Activated T-cell treated with anti-CD3 and anti-CD28 coated beads, Interleukin-2, amount 50 U/mL, for 48 hours (primary cell): ENCODE data around the gene SP7.
"Not testable (repeated sequence)": the region's sequence is repeated elsewhere in the genome, so short reads cannot be mapped to it uniquely, and the experiment has no call there.

ENCODE experiments used
- DNase-seq, 2 experiments: peaks; one replicate each; pipeline ENCODE4 v3.0.0-alpha.2; 2020

Gene SP7

GRCh38 chr12:53336181-53336681 lies at the start of gene SP7:
TSS of gene SP7 (minus strand) at chr12:53336354. CDS start at chr12:53335646, 708 bp downstream.
- DNase-seq, result no peak

GRCh38 chr12:53383258-53383657 lies 47.1 kb upstream of the SP7 start:
- DNase-seq, result no peak

GRCh38 chr12:53381731-53382630 lies 45.8 kb upstream of the SP7 start:
- peak; percentile 41 to 51 for DNase-seq

- no peak for DNase-seq
Observed at GRCh38 chr12:53380794-53381730, 44.9 kb upstream of the SP7 start.

GRCh38 chr12:53380104-53380793 lies 44.1 kb upstream of the SP7 start, which contains the start of gene SP1:
TSS of gene SP1 (plus strand) at chr12:53380176. CDS start at chr12:53380292, 116 bp downstream.
- DNase-seq, result peak; percentile 100

GRCh38 chr12:53379389-53380103 lies 43.4 kb upstream of the SP7 start:
- DNase-seq, result peak; percentile 94

GRCh38 chr12:53378724-53379388 lies 42.7 kb upstream of the SP7 start:
- peak in 1 of 2 experiments; percentile 39 for DNase-seq

- DNase-seq, result no peak
Observed at GRCh38 chr12:53378222-53378621, 42.1 kb upstream of the SP7 start.

- DNase-seq, result no peak
Observed at GRCh38 chr12:53376747-53377146, 40.6 kb upstream of the SP7 start.

- not testable (repeated sequence) for DNase-seq
Observed at GRCh38 chr12:53374277-53374676, 38.1 kb upstream of the SP7 start.

GRCh38 chr12:53373554-53374133 lies 37.5 kb upstream of the SP7 start:
- not testable (repeated sequence) for DNase-seq

- DNase-seq, result no peak
Observed at GRCh38 chr12:53365245-53365904, 29.2 kb upstream of the SP7 start.

- DNase-seq, result not testable (repeated sequence)
Observed at GRCh38 chr12:53361638-53362037, 25.5 kb upstream of the SP7 start.

- DNase-seq, result no peak
Observed at GRCh38 chr12:53358836-53359419, 22.8 kb upstream of the SP7 start.

GRCh38 chr12:53355121-53355520 lies 19.0 kb upstream of the SP7 start:
- DNase-seq, result no peak

GRCh38 chr12:53353257-53353655 lies 17.1 kb upstream of the SP7 start:
- DNase-seq, result no peak

- peak; percentile 88 to 89 for DNase-seq
Observed at GRCh38 chr12:53352331-53353256, 16.4 kb upstream of the SP7 start.

- DNase-seq, result no peak
Observed at GRCh38 chr12:53347905-53348304, 11.8 kb upstream of the SP7 start.

- no peak for DNase-seq
Observed at GRCh38 chr12:53346491-53346890, 10.3 kb upstream of the SP7 start.
